ENCODE measurements around the gene SORCS2. TPM values are rescaled to one million over a fixed set of nuclear protein-coding genes. Genes with fewer than 3 reads are reported as not detected.
"Not testable (repeated sequence)": the region's sequence is repeated elsewhere in the genome, so short reads cannot be mapped to it uniquely, and the experiment has no call there.

Gene SORCS2
- total RNA-seq, 2 experiments from 2014 or later = 0.03 TPM; not detected in 1

DNA sequence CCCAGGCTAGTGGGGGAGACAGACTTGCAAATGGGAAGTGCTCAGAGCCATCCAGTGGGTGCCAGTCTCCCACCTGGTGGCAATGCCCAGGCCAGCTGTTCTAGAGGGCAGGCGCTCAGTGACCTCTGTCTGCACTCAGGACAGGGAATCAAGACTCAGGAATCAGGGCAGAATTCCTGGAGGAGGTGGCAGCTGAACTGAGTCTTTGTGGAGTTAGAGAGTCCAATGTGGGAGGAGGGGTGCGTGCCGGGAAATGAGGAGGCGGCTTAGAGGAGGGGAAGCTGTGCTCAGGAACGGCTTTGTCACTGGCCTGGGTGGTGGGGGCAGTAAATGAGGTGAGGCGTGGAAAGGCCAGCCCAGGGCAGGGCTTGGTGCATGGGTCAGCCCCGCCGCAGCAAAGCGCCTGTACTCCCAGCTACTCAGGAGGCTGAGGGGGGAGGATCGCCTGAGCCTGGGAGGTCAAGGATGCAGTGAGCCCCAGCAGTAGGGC is 31.3 kb upstream of the SORCS2 start:
- Histone ChIP-seq H3K9me2 (ENCODE audit: insufficient read depth, low read length) (no peaks in the 10 kb centered on the region), H4K20me1 (ENCODE audit: insufficient read depth, low read length) (no peaks in the 10 kb centered on the region), H2AFZ (ENCODE audit: low read length) (no peak overlapping the region), H3K27ac (ENCODE audit: low read depth, low read length, poor library complexity, severe bottlenecking) (no peak overlapping the region), H3K4me2 (ENCODE audit: low read length) (no peak overlapping the region), H3K4me3 (ENCODE audit: low read depth, low read length, poor library complexity, severe bottlenecking) (no peak overlapping the region), H3K79me2 (ENCODE audit: insufficient read depth, low read depth, low read length) (no peaks in the 10 kb centered on the region), H3K36me3 (ENCODE audit: insufficient read depth, low read length) (no peaks in the 10 kb centered on the region), H3K4me1 (ENCODE audit: insufficient read depth, low read length, poor library complexity, severe bottlenecking) (no peaks in the 10 kb centered on the region), H3K9me3 (ENCODE audit: low read length) (no peaks in the 10 kb centered on the region)
- ChIA-PET CTCF (ENCODE audit: unreplicated experiment) (no interaction called here), POLR2A (no interaction called here)
- BruUV-seq (replicated peaks) = no TSS peak
- TF ChIP-seq, protein P1, sequence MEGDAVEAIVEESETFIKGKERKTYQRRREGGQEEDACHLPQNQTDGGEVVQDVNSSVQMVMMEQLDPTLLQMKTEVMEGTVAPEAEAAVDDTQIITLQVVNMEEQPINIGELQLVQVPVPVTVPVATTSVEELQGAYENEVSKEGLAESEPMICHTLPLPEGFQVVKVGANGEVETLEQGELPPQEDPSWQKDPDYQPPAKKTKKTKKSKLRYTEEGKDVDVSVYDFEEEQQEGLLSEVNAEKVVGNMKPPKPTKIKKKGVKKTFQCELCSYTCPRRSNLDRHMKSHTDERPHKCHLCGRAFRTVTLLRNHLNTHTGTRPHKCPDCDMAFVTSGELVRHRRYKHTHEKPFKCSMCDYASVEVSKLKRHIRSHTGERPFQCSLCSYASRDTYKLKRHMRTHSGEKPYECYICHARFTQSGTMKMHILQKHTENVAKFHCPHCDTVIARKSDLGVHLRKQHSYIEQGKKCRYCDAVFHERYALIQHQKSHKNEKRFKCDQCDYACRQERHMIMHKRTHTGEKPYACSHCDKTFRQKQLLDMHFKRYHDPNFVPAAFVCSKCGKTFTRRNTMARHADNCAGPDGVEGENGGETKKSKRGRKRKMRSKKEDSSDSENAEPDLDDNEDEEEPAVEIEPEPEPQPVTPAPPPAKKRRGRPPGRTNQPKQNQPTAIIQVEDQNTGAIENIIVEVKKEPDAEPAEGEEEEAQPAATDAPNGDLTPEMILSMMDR (conservative IDR thresholded peaks at IDR 0.05; ENCODE audit: low read length) = no peak
- no peak for TF ChIP-seq EZH2phosphoT487 (IDR thresholded peaks at IDR 0.05; ENCODE audit: borderline replicate concordance, low read depth, low read length)
- intact Hi-C loops (cut with micrococcal nuclease; ENCODE audit: unreplicated experiment) = no loop called here
- DNase-seq (ENCODE audit: low spot score) = no peak

DNA sequence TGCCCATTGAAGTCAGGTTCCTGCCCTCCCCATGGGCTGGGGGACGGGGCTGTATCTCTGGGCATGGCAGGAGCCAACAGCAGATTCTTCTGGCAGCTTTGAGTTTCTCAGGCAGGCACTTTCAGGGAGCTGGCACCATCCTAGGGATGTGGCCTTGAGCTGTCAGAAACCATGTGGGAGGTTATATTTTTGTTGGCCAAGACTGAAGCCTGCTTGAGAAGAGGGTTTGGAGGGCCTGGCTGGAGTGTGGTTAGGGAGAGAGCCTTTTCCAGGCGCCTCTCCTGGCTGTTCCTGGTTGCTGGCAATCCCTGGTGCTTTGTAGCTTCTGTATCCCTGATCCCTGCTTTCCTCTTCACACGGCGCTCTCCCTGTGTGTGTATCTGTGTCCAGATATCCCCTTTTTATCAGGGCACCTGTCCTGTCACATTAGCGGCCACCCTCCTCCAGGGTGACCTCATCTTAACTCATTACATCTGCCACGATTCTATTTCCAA is 30.6 kb upstream of the SORCS2 start:
- TF ChIP-seq, protein P1 (conservative IDR thresholded peaks at IDR 0.05; ENCODE audit: low read length) = no peak
- no peak for TF ChIP-seq EZH2phosphoT487 (IDR thresholded peaks at IDR 0.05; ENCODE audit: borderline replicate concordance, low read depth, low read length)
- Histone ChIP-seq H3K4me3 (ENCODE audit: low read depth, low read length, poor library complexity, severe bottlenecking) (no peak overlapping the region), H4K20me1 (ENCODE audit: insufficient read depth, low read length) (no peaks in the 10 kb centered on the region), H3K36me3 (ENCODE audit: insufficient read depth, low read length) (no peaks in the 10 kb centered on the region), H3K4me1 (ENCODE audit: insufficient read depth, low read length, poor library complexity, severe bottlenecking) (no peaks in the 10 kb centered on the region), H3K9me3 (ENCODE audit: low read length) (no peaks in the 10 kb centered on the region), H3K4me2 (ENCODE audit: low read length) (no peak overlapping the region), H2AFZ (ENCODE audit: low read length) (no peak overlapping the region), H3K27ac (ENCODE audit: low read depth, low read length, poor library complexity, severe bottlenecking) (no peak overlapping the region), H3K9me2 (ENCODE audit: insufficient read depth, low read length) (no peaks in the 10 kb centered on the region), H3K79me2 (ENCODE audit: insufficient read depth, low read depth, low read length) (no peaks in the 10 kb centered on the region)
- no TSS peak for BruUV-seq (replicated peaks)
- ChIA-PET CTCF (ENCODE audit: unreplicated experiment) (no interaction called here), POLR2A (no interaction called here)
- DNase-seq (ENCODE audit: low spot score) = no peak
- intact Hi-C loops (cut with micrococcal nuclease; ENCODE audit: unreplicated experiment) = no loop called here

DNA sequence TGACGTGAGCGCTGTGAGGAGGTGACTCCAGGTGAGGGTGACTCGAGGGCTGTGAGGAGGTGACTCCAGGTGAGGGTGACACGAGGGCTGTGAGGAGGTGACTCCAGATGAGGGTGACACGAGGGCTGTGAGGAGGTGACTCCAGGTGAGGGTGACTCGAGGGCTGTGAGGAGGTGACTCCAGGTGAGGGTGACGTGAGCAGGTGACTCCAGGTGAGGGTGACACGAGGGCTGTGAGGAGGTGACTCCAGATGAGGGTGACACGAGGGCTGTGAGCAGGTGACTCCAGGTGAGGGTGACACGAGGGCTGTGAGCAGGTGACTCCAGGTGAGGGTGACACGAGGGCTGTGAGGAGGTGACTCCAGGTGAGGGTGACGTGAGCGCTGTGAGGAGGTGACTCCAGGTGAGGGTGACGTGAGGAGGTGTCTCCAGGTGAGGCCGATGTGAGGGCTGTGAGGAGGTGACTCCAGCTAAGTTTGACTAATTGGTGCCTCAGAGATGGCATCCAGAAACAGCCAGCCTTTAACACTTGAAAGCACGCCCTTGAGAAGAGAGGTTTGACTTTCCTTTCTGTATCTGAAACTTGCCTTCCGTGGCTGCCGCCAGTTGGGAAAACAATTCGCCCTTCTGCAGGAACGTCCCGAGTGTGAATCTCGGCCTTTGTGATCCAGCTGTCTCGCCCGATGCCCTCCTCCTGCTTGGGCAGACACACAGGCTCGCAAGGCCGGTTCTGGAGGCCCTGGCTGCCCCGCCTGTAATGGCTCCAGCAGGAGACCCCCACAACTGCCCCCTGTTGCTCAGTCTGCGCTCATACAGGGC is 27.1 kb upstream of the SORCS2 start:
- H3K4me3 ChIP-seq (ENCODE audit: low read depth, low read length, poor library complexity, severe bottlenecking); CTCF ChIA-PET (ENCODE audit: unreplicated experiment); DNase-seq (ENCODE audit: low spot score); BruUV-seq (replicated peaks); H3K27ac ChIP-seq (ENCODE audit: low read depth, low read length, poor library complexity, severe bottlenecking); H3K4me2 ChIP-seq (ENCODE audit: low read length); H2AFZ ChIP-seq (ENCODE audit: low read length); H3K79me2 ChIP-seq (ENCODE audit: insufficient read depth, low read depth, low read length); H3K9me2 ChIP-seq (ENCODE audit: insufficient read depth, low read length); POLR2A ChIA-PET; H4K20me1 ChIP-seq (ENCODE audit: insufficient read depth, low read length); H3K36me3 ChIP-seq (ENCODE audit: insufficient read depth, low read length); H3K9me3 ChIP-seq (ENCODE audit: low read length); intact Hi-C loops (cut with micrococcal nuclease; ENCODE audit: unreplicated experiment): not testable (repeated sequence)
- H3K4me1 ChIP-seq (ENCODE audit: insufficient read depth, low read length, poor library complexity, severe bottlenecking) = peaks cover 10% of the 10 kb centered on the region

Measured in OCI-LY7 (cell line).